AG04449 (cell line): Measurements from ENCODE around the gene LEAP2.

ENCODE experiments used
- CTCF ChIA-PET: fragments of 350-600 bp; formaldehyde crosslinking; extraction: SDS; loops from one replicate; lab custom pipeline; 2021; ENCODE audit warnings: antibody characterized with exemption; lab: Yijun Ruan, JAX
- POLR2A ChIA-PET: fragments of 400-600, 350-600 bp; formaldehyde crosslinking; extraction: SDS; loops from one replicate; lab custom pipeline; 2020; ENCODE audit warnings: antibody characterized with exemption, inconsistent platforms; lab: Yijun Ruan, JAX
- DNase-seq: peaks from one replicate; pipeline ENCODE4 v3.0.0-alpha.2; 2010; ENCODE audit warnings: low read depth, low spot score
- H3K4me3 ChIP-seq: 2 replicates; pipeline ENCODE4 v1.5.1; 2011; ENCODE audit warnings: low read depth, mild to moderate bottlenecking, control low read depth, low read length
- CTCF ChIP-seq: IDR thresholded peaks from one replicate; pipeline ENCODE4 v1.5.1; 2011; ENCODE audit warnings: mild to moderate bottlenecking, moderate library complexity, low read length, control low read depth, inconsistent platforms; ENCODE audit not compliant: insufficient read depth; ENCODE audit errors: missing control alignments

LEAP2 gene

GRCh38 chr5:132840313-132840712 lies 33.2 kb upstream of the LEAP2 start:
- no peak for DNase-seq
- no peak overlapping the region for H3K4me3 ChIP-seq
- no peak for TF ChIP-seq CTCF
- ChIA-PET CTCF (interaction anchor here (1.1 to 3.9 kb wide), 6 partner anchors 9 to 454 kb away, joined by 4 to 32 read pairs (median 4); partner anchors contain the start of genes GDF9 and UQCRQ), POLR2A (no interaction called here)

- H3K4me3 ChIP-seq: no peak overlapping the region
- ChIA-PET POLR2A (no interaction called here), CTCF (interaction anchor here (1.9 to 3.9 kb wide), 3 partner anchors 21 to 455 kb away, joined by 4 to 32 read pairs (median 5); no protein-coding TSS in a partner anchor)
- no peak for TF ChIP-seq CTCF
- no peak for DNase-seq
Measured at GRCh38 chr5:132840896-132841295, 32.6 kb upstream of the LEAP2 start.

- no peak for DNase-seq
- no peak for TF ChIP-seq CTCF
- ChIA-PET POLR2A (no interaction called here), CTCF (interaction anchor here (2.2 to 3.9 kb wide), 2 partner anchors 21 to 42 kb away, joined by 5 to 32 read pairs; no protein-coding TSS in a partner anchor)
- no peak overlapping the region for H3K4me3 ChIP-seq
Measured at GRCh38 chr5:132841305-132841704, 32.2 kb upstream of the LEAP2 start.

- POLR2A ChIA-PET: no interaction called here
Measured at GRCh38 chr5:132848270-132848669, 25.2 kb upstream of the LEAP2 start.

GRCh38 chr5:132849347-132849746 lies 24.1 kb upstream of the LEAP2 start:
- ChIA-PET POLR2A (no interaction called here), CTCF (interaction anchor here (0.9 to 2.5 kb wide), 5 partner anchors 14 to 344 kb away, joined by 3 to 18 read pairs (median 3); no protein-coding TSS in a partner anchor)
- H3K4me3 ChIP-seq: no peak overlapping the region
- no peak for DNase-seq
- no peak for TF ChIP-seq CTCF

More at GRCh38 chr5:132848270-132848669, 25.2 kb upstream of the LEAP2 start:
- no peak for DNase-seq
- no peak for TF ChIP-seq CTCF
- CTCF ChIA-PET: interaction anchor here (1.0 to 2.5 kb wide), 3 partner anchors 13 to 27 kb away, joined by 3 to 18 read pairs (median 7); no protein-coding TSS in a partner anchor
- H3K4me3 ChIP-seq: no peak overlapping the region

- no peak for TF ChIP-seq CTCF
- no peak for DNase-seq
- ChIA-PET POLR2A (no interaction called here), CTCF (interaction anchor here (1.0 to 2.5 kb wide), 6 partner anchors 10 to 345 kb away, joined by 3 to 18 read pairs (median 4); partner anchors contain the start of gene GDF9)
- H3K4me3 ChIP-seq: no peak overlapping the region
Measured at GRCh38 chr5:132850066-132850465, 23.4 kb upstream of the LEAP2 start.
